GM13977 (cell line): Measurements from ENCODE around the gene MLLT1.

Experiments used
- DNase-seq: peaks from one replicate; pipeline ENCODE4 v3.0.0; 2012; ENCODE audit warnings: low spot score
- CTCF ChIP-seq: IDR thresholded peaks from 2 replicates; pipeline ENCODE4 v1.5.1; 2012; ENCODE audit warnings: mild to moderate bottlenecking, control low read depth; ENCODE audit not compliant: insufficient read depth; ENCODE audit errors: extremely low read depth, missing control alignments
- in situ Hi-C: fragments of 300-500 bp; cut with MboI; formaldehyde crosslinking; loops from one replicate; pipeline ENCODE4 v1.12.0; 2022; ENCODE audit warnings: low sequenced_read_pairs, low pct_unique_long_range_greater_than_20kb, mixed read lengths, inconsistent platforms; ENCODE audit not compliant: unreplicated experiment

The MLLT1 gene

GRCh38 chr19:6250909-6251308, 28.9 kb downstream of the MLLT1 start:
- DNase-seq = no peak
- no peak for TF ChIP-seq CTCF
- in situ Hi-C loops = no loop called here

GRCh38 chr19:6250024-6250615, 29.7 kb downstream of the MLLT1 start:
- TF ChIP-seq CTCF = no peak
- in situ Hi-C loops = no loop called here
- DNase-seq = no peak

- no peak for TF ChIP-seq CTCF
- in situ Hi-C loops = no loop called here
These were observed 30.5 kb downstream of the MLLT1 start for GRCh38 chr19:6249296-6249695.

GRCh38 chr19:6248844-6249243, 30.9 kb downstream of the MLLT1 start:
- no peak for DNase-seq
- in situ Hi-C loops = no loop called here
- no peak for TF ChIP-seq CTCF

More at GRCh38 chr19:6249296-6249695, 30.5 kb downstream of the MLLT1 start:
- no peak for DNase-seq

- TF ChIP-seq CTCF = no peak
- no peak for DNase-seq
- in situ Hi-C loops = no loop called here
These were observed 31.4 kb downstream of the MLLT1 start for GRCh38 chr19:6248341-6248740.

GRCh38 chr19:6247007-6247288, 32.8 kb downstream of the MLLT1 start:
- in situ Hi-C loops = no loop called here
- DNase-seq = no peak
- no peak for TF ChIP-seq CTCF
